Measurements from ENCODE around the gene UBE3B. TPM values are rescaled to one million over a fixed set of nuclear protein-coding genes. Genes with fewer than 3 reads are reported as not detected.

Gene UBE3B
- total RNA-seq, 4 donors from 2014 or later, result 53.2 to 94.1 (median 61.6) TPM

DNA sequence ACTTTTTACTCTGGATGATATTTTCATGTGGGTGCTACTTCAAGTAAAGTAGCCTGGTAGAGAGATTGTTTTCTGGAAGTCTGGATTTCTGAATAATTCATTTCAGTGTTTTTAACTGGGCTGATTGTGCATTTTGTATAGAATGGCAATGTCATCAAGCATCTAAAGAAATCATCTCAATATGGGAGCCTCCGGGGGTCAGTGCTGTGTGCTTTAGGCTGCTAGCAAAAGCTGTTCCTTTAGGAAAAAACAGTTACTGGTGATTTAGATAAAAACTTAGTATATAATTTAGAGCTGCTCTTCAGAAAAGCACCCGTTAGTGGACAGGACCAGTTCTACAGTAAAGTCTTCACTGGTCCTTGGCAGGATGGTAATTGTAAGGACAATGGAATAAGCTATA is 5.1 kb downstream of the UBE3B start:
- Histone ChIP-seq H3K27me3 (no peaks in the 10 kb centered on the region), H3K9me3 (no peaks in the 10 kb centered on the region), H3K4me3 (no peak overlapping the region), H3K27ac (no peak overlapping the region), H3K36me3 (peaks cover 44% of the 10 kb centered on the region), H3K4me1 (peaks cover 21% of the 10 kb centered on the region)
- TF ChIP-seq POLR2AphosphoS5 (IDR thresholded peaks at IDR 0.05) (no peak), POLR2A (IDR thresholded peaks at IDR 0.05) (no peak), EP300 (IDR thresholded peaks at IDR 0.05) (no peak)
- TF ChIP-seq, protein P1, sequence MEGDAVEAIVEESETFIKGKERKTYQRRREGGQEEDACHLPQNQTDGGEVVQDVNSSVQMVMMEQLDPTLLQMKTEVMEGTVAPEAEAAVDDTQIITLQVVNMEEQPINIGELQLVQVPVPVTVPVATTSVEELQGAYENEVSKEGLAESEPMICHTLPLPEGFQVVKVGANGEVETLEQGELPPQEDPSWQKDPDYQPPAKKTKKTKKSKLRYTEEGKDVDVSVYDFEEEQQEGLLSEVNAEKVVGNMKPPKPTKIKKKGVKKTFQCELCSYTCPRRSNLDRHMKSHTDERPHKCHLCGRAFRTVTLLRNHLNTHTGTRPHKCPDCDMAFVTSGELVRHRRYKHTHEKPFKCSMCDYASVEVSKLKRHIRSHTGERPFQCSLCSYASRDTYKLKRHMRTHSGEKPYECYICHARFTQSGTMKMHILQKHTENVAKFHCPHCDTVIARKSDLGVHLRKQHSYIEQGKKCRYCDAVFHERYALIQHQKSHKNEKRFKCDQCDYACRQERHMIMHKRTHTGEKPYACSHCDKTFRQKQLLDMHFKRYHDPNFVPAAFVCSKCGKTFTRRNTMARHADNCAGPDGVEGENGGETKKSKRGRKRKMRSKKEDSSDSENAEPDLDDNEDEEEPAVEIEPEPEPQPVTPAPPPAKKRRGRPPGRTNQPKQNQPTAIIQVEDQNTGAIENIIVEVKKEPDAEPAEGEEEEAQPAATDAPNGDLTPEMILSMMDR (IDR thresholded peaks at IDR 0.05), result no peak
- no peak for DNase-seq (ENCODE audit: low spot score in 2 of 2)
- 85% methylated on average over 2 of the region's 2 CpGs for WGBS

- H3K27me3 ChIP-seq, result no peaks in the 10 kb centered on the region
- H3K4me1 ChIP-seq, result peaks cover 20% of the 10 kb centered on the region
- no peak overlapping the region for H3K27ac ChIP-seq
- WGBS, result 73% methylated on average over 2 of the region's 2 CpGs
- peaks cover 48% of the 10 kb centered on the region for H3K36me3 ChIP-seq
- DNase-seq (ENCODE audit: low spot score in 2 of 2), result no peak
- no peaks in the 10 kb centered on the region for H3K9me3 ChIP-seq
- H3K4me3 ChIP-seq, result no peak overlapping the region
- no peak for TF ChIP-seq POLR2AphosphoS5 (IDR thresholded peaks at IDR 0.05)
- TF ChIP-seq, protein P1 (IDR thresholded peaks at IDR 0.05), result no peak
- no peak for TF ChIP-seq EP300 (IDR thresholded peaks at IDR 0.05)
- no peak for TF ChIP-seq POLR2A (IDR thresholded peaks at IDR 0.05)
Observed at GRCh38 chr12:109482894-109483293, 5.5 kb downstream of the UBE3B start.

- Histone ChIP-seq H3K4me3 (no peak overlapping the region), H3K9me3 (no peaks in the 10 kb centered on the region), H3K4me1 (peaks cover 15% of the 10 kb centered on the region), H3K27ac (no peak overlapping the region), H3K27me3 (no peaks in the 10 kb centered on the region), H3K36me3 (peaks cover 53% of the 10 kb centered on the region)
- WGBS, result 96% methylated on average over 11 of the region's 11 CpGs
- no peak for DNase-seq (ENCODE audit: low spot score in 2 of 2)
- TF ChIP-seq EP300 (IDR thresholded peaks at IDR 0.05), result no peak
- no peak for TF ChIP-seq POLR2A (IDR thresholded peaks at IDR 0.05)
- TF ChIP-seq, protein P1 (IDR thresholded peaks at IDR 0.05), result no peak
- no peak for TF ChIP-seq POLR2AphosphoS5 (IDR thresholded peaks at IDR 0.05)
Observed at GRCh38 chr12:109483346-109483745, 5.9 kb downstream of the UBE3B start.

DNA sequence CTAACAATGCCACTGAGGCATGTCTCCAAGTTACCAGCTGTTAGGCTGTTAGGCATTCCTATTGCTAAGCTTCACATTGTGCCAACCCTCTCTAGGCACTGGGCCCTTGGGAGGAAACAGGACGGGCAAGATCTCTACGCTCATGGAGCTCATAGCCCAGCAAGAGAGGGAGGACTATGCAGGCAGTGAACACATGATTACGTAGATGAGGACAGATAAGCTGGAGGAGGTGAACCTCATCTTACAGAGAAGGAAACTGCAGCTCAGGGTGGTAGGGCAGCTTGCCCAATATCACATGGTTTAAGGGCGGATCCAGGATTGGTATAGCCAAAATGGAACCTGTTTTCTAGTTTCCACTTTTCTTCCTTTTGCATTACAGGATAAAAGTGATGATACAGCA is 7.8 kb downstream of the UBE3B start:
- H3K4me3 ChIP-seq, result no peak overlapping the region
- 58% methylated on average over 4 of the region's 4 CpGs for WGBS
- H3K27me3 ChIP-seq, result no peaks in the 10 kb centered on the region
- peaks cover 71% of the 10 kb centered on the region for H3K36me3 ChIP-seq
- TF ChIP-seq POLR2A (IDR thresholded peaks at IDR 0.05), result no peak
- TF ChIP-seq, protein P1 (IDR thresholded peaks at IDR 0.05), result no peak
- TF ChIP-seq EP300 (IDR thresholded peaks at IDR 0.05), result no peak
- TF ChIP-seq POLR2AphosphoS5 (IDR thresholded peaks at IDR 0.05), result no peak
- H3K4me1 ChIP-seq, result no peaks in the 10 kb centered on the region
- H3K27ac ChIP-seq, result no peak overlapping the region
- no peak for DNase-seq (ENCODE audit: low spot score in 2 of 2)
- H3K9me3 ChIP-seq, result no peaks in the 10 kb centered on the region

- WGBS, result 94% methylated on average over 9 of the region's 9 CpGs
- TF ChIP-seq EP300 (IDR thresholded peaks at IDR 0.05), result no peak
- TF ChIP-seq, protein P1 (IDR thresholded peaks at IDR 0.05), result no peak
- no peak for TF ChIP-seq POLR2AphosphoS5 (IDR thresholded peaks at IDR 0.05)
- TF ChIP-seq POLR2A (IDR thresholded peaks at IDR 0.05), result no peak
- Histone ChIP-seq H3K27me3 (no peaks in the 10 kb centered on the region), H3K36me3 (peaks cover 93% of the 10 kb centered on the region), H3K4me3 (no peak overlapping the region), H3K4me1 (no peaks in the 10 kb centered on the region), H3K27ac (no peak overlapping the region), H3K9me3 (no peaks in the 10 kb centered on the region)
- DNase-seq (ENCODE audit: low spot score in 2 of 2), result no peak
Observed at GRCh38 chr12:109487181-109488050, 10.0 kb downstream of the UBE3B start.
